SU-DHL-6 (cell line): ENCODE measurements around the gene SPIB.

Experiments used
- CTCF ChIP-seq: fragments of 200-600 bp; sonication (generic); IDR thresholded peaks from one replicate; pipeline ENCODE4 v1.5.1; 2017; ENCODE audit warnings: antibody characterized with exemption, mild to moderate bottlenecking, low read length, moderate library complexity; ENCODE audit not compliant: insufficient read depth, poor library complexity, severe bottlenecking
- EZH2phosphoT487 ChIP-seq: fragments of 200-600 bp; sonication (generic), shearing (Covaris generic); conservative IDR thresholded peaks from 2 replicates; pipeline ENCODE4 v1.6.1; 2018; ENCODE audit warnings: mild to moderate bottlenecking, antibody characterized with exemption, low read length, moderate library complexity, mixed read lengths

- TF ChIP-seq CTCF, result no peak
- TF ChIP-seq EZH2phosphoT487, result no peak
Observed at GRCh38 chr19:50417111-50418081, 1.3 kb upstream of the SPIB start.
